Stimulated activated CD8-positive, alpha-beta memory T cell treated with anti-CD3 and anti-CD28 coated beads, Interleukin-4, amount 100 ng/mL, for 48 hours (primary cell): ENCODE data around the gene GPR162.
A peak's percentile ranks its signal among the peaks of the same experiment; 100 is the strongest.

Experiments
- DNase-seq: peaks from one replicate; pipeline ENCODE4 v3.0.0-alpha.2; 2020

The GPR162 gene, protein sequence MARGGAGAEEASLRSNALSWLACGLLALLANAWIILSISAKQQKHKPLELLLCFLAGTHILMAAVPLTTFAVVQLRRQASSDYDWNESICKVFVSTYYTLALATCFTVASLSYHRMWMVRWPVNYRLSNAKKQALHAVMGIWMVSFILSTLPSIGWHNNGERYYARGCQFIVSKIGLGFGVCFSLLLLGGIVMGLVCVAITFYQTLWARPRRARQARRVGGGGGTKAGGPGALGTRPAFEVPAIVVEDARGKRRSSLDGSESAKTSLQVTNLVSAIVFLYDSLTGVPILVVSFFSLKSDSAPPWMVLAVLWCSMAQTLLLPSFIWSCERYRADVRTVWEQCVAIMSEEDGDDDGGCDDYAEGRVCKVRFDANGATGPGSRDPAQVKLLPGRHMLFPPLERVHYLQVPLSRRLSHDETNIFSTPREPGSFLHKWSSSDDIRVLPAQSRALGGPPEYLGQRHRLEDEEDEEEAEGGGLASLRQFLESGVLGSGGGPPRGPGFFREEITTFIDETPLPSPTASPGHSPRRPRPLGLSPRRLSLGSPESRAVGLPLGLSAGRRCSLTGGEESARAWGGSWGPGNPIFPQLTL

DNA sequence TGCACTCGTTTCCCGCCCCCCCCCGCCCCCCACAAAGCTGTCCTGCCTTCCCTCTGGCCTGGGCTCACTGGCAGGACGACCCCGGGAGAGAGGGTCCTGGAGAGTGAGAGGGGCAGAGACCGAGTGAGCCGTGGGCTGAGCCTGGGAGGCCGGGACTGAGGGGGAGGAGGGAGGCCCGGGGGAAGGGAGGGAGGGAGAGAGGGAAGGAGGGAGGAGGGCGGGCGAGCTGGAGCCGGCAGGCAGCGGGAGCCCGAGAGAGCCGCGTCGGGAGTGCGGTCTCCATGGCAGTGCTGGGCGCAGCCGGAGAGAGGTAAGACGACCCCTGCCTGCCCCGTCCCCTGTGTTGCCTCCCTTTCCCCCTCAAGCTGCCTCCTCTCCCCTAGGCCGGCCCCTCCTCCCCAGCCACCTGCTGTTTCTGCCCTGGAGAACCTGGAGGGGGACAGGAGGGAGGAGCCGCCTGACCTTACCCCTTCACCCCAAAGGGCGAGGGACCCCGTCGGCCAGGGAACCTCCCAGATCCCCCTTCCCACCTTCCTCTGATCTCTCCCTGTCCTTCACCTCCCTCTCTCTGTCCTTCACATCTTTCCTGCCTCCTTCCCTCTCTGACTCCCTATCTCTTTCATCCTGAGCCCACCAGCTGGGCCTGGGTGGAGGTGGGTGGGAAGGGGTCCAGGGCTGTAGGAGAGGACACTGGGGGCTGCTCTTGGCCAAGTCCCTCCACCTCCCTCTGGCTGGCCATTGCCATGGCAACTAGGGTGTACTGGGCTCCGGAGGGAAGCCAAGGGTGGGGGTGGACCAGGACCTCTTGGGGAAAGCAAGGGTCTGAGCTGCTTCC lies at the start of gene GPR162:
GPR162 (plus strand) TSS at position 231 of the 835 bp plus-strand sequence. CDS start 2,078 bp downstream, outside the sequence.
- DNase-seq, result no peak

DNA sequence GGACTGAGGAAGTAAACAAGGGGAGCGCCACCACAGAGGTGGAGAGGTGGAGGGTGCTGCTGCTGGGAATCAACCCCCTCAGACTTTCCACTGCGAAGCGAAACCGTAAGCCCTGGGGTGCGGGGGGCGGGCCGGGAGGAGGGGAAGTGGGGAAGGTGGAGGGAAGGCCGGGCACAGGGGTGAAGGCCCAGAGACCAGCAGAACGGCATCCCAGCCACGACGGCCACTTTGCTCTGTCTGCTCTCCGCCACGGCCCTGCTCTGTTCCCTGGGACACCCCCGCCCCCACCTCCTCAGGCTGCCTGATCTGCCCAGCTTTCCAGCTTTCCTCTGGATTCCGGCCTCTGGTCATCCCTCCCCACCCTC lies 49.3 kb upstream of the GPR162 start, which contains the start of gene LAG3:
LAG3 (plus strand) TSS at position 190 of the 365 bp plus-strand sequence. CDS start 333 bp downstream, outside the sequence.
- peak; percentile 86 for DNase-seq

DNA sequence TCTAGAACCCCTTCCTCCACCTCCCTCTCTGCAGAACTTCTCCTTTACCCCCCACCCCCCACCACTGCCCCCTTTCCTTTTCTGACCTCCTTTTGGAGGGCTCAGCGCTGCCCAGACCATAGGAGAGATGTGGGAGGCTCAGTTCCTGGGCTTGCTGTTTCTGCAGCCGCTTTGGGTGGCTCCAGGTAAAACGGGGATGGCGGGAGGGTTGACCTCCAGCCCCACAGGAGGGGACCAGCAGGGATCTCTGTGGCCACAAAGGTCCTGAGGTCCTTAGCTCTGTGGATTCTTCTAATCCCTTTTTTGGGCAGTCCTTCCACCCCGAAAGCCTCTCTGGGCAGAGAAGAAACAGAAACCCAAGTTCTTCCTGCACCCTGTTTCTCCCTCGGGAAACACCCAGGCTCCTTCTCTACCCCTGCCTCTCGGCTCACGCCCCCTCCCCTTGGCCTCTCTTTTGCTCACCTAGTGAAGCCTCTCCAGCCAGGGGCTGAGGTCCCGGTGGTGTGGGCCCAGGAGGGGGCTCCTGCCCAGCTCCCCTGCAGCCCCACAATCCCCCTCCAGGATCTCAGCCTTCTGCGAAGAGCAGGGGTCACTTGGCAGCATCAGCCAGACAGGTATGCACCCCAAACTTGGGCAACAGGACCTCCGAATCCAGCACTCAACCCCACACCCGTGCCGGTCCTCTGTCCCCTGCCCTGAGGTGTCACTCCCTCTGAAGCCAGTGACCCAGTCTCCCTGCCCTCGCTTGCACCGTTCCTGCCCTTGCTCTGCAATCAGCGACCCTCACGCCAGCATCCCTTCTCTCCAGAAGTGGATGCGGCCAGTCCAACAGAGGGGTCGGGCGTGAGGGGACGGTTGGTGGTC lies 48.7 kb upstream of the GPR162 start:
- DNase-seq, result no peak

DNA sequence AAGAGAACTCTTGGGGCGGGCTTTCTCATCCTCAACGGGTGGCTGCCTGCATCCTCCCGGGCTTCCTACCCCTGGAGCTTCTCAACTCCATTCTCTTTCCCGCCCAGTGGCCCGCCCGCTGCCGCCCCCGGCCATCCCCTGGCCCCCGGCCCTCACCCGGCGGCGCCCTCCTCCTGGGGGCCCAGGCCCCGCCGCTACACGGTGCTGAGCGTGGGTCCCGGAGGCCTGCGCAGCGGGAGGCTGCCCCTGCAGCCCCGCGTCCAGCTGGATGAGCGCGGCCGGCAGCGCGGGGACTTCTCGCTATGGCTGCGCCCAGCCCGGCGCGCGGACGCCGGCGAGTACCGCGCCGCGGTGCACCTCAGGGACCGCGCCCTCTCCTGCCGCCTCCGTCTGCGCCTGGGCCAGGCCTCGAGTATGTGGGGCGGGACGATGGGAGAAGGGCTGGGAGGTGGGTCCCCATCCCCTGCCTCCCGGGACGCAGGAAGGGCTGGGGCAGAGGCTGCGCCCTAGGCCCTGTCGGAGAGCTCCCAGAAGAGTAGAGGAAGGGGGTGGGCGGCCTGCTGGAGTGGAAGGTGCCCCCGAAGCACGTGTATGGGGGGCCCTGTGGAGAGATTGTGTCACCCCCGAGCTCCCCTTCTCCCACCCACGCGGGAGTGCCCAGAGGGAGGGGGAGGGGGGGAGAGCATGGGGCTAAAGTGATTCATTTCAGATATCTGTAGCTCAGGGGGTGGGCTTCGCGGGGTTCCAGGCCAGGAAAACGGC lies 47.9 kb upstream of the GPR162 start:
- DNase-seq, result peak; percentile 88

DNA sequence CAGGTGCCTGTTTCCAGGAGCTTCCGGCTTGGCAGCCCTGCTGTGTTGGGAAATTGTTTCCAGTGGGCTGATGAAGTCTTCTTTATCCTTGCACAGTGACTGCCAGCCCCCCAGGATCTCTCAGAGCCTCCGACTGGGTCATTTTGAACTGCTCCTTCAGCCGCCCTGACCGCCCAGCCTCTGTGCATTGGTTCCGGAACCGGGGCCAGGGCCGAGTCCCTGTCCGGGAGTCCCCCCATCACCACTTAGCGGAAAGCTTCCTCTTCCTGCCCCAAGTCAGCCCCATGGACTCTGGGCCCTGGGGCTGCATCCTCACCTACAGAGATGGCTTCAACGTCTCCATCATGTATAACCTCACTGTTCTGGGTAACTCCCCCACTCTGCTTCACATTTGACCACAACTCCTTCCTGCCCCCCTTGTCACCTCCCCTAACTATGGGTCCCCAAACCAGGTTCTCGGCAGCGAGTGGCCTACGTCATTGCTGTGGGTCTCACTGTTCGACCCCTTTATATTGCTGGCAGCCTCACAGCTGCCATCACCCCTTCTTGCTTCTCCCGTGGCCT lies 47.0 kb upstream of the GPR162 start:
- peak; percentile 74 for DNase-seq

DNA sequence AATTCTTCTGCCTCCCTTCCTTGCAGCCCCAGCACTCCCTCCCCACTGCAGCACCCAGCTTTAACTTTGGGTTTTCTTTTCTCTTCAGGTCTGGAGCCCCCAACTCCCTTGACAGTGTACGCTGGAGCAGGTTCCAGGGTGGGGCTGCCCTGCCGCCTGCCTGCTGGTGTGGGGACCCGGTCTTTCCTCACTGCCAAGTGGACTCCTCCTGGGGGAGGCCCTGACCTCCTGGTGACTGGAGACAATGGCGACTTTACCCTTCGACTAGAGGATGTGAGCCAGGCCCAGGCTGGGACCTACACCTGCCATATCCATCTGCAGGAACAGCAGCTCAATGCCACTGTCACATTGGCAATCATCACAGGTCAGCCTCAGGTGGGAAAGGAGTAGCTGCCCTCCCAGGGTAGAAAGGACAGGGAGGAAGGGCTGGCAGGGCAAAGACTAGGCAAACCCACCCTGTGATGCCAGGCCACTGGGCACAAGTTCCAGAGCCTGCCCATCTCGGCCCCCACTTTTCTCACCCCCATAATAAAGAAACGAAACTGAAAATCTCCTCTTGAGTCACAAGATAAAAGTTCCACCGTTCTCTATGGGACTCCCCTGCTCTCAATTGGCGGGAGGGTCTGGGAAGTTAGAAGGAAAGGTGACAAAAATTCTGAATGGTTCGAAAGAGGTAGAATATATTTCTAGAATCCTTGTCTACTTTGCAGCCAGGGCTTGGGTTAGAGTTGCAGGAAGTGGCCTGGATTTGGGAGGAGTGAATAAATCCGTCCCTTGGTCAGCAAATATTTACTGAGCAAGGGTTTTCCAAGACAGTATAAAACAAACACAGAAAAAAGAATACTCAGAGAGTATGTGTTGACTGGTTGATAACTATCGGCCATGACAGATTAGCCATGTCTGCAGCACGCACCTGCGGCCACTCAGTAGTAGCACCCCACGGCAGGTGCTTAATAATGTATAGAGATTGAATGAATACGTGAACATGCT lies 46.1 kb upstream of the GPR162 start:
- DNase-seq, result no peak

DNA sequence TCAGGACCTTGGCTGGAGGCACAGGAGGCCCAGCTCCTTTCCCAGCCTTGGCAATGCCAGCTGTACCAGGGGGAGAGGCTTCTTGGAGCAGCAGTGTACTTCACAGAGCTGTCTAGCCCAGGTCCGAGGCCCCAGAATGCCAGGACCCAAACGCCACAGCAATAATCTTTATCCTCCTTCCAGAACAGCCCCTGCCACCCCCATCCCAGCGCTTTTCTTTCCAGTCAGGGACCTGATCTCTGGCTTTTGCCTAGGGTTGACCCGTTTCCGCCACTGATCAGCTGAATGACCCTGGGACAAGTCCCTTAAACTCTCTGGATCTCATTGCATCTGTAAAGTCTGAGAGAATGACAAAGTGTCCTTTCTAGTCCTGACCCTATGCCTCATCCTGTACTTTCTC lies 44.2 kb upstream of the GPR162 start:
- DNase-seq, result no peak

DNA sequence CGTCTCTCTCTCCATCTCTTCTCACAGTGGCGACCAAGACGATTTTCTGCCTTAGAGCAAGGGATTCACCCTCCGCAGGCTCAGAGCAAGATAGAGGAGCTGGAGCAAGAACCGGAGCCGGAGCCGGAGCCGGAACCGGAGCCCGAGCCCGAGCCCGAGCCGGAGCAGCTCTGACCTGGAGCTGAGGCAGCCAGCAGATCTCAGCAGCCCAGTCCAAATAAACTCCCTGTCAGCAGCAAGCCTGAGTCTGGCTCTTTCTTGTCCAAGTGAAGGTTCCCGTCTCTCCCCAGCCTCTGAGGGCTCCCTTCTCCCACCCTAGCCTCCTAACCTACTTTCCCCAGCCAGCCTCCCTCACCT lies 43.4 kb upstream of the GPR162 start:
- no peak for DNase-seq

DNA sequence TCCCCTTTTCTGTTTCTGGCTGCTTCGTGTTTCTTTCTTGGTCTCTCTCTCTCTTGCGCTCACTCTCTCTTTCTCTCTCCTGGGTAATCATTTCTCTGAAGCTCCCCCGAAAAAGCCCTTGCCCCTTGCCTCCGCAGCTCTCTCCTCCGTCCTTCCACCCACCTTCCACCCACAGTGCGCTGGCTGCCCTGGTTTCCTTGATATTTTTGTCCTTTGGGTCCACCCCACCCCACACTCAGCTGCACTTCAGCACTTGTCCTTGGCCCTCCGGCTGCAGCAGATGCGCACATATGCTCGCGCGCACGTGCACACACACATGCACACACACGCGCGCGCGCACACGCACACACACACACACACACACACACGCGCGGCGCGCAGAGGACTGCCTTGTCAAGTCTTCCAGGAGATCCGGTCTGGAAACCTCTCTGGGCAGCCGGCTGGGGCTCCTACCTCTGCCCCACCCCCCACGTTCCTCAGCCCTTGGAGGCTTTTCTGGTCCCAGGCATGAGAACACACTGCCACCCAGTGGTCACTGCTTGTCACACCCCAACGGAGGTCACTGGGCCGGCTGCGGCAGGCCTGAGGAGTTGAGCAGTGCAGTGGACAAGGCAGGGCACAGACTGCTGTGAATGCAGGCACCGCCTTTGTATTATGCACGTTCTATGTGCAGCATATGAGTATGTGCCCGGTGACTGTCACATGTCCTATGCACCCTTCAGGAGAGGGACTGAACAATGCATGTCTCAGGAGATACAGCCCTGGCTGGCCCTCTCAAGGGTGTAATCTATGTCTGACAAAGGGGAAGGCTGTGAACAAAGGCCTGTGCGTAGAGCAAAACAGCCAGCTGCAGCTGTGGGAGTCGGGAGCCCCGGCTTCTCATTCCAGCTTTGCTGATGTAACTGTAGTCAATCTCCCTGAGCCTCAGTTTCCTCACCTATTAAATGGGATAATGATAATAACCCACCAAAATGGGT lies 42.8 kb upstream of the GPR162 start:
- DNase-seq, result peak; percentile 94

DNA sequence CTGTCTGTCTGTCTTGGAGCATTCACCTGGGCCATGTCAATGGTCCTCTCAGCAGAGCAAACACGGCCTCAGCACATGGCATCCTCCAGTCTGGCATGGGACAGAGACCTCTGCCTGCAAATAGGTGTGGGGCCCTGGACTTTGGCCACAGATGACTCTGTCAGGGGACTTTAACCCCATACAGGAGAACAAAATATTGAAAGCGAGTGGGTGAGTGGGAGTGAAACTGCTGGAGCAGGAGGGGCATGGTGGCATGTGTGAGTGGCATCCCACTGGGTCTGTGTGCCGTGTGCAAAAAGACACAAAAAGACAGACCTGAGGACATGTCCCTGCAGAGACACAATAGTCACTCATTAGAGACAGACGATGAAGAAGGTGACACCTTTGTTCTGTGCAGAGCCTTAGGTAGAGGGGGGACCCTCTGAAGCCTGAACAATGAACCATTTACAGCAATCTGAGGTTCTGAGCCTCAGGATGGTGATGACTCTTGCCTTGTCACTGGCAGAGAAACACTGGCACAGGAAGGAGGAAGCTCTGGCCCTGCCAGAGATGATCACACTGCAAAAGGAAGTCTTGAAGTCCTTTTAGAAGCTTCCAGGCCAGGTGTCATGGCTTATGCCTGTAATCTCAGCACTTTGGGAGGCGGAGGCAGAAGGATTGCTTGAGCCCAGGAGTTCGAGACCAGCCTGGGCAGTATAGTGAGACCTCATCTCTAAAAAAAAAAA lies 41.8 kb upstream of the GPR162 start:
- no peak for DNase-seq

DNA sequence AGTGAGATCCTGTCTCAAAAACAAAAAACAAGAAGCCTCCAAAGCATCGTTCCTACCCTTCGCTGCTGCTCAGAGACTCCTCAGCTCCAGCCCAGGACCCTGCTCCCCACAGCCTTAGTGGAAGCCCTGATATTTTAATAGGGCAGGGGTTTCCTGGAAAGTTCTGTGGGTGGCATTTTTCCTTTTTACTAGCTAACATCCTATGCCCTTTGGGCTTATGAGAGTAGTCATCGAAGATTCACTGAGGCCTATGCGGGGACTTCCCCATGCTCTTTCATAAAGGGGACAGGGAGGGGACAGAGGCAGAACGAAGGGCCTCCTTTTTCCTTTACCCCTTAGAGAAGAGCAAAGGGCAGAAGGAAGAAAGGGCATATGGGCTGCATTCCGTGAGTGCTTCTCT lies 41.0 kb upstream of the GPR162 start:
- DNase-seq, result peak; percentile 57

DNA sequence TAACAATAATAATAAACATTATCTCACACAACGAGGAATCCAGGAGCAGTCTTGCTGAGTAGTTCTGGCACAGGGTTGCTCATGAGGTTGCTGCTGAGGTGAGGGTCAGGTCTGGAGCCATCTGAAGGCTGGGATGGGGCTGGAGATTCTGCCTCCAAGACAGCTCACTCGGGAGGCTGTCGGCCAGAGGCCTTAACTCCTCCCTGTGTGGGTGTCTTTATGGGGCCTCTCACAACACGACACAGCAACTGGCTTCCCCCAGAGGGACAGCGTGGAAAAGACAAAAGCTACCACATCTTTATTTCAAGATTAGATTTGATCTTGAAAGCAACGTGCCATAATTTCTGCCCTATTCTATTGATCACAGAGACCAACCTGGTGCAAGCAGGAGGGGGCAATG lies 39.5 kb upstream of the GPR162 start:
- DNase-seq, result no peak

DNA sequence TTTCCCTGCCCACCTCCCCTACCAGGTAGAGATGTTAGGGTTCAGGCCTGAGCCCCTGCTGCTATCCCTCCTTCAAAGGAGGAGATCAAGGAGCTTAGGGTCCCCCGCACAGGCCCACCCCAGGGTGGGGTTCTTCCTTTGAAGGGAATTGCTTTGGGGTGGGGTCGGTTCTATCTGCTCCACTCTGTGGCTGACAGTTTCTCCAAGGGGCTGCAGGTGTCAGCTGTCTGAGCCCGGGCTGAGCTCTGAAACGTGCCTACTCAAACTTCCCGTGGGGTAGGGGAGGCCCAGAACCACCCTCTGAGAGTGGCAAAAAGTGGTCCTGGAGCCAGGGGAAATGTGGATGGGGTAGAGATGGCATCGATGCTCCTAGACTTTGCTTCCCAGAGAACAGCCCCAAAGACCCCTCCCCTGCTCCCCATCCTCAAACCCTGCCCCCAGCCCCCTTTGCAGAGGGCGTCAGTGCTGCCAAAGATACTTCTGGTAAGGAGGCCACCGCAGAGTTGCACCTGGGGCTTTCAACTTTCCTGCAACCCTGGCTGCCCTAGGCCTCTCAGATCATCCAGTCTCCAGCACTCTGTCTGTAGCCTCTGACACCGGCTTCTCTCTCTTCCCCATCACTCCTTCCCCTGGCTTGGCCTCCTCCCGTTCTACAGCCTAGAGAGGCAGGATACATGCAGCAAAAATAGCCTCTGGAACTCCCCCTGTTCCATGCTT lies 38.6 kb upstream of the GPR162 start:
- DNase-seq, result no peak

DNA sequence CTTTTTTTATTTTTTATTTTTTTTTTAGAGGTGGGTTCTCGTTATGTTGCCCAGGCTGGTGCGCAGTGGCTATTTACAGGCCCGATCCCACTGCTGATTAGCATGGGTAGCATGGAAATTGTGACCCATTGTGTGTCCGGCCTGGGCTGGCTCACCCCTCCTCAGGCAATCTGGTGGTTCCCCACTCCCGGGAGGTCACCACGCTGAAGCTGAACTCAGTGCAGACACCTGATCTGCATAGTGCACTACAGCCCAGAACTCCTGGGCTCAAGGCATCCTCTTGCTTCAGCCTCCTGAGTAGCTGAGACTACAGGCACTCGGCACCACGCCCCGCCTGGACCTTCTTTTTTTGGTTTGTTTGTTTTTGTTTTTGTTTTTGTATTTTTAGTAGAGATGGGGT lies 37.8 kb upstream of the GPR162 start:
- DNase-seq, result no peak

DNA sequence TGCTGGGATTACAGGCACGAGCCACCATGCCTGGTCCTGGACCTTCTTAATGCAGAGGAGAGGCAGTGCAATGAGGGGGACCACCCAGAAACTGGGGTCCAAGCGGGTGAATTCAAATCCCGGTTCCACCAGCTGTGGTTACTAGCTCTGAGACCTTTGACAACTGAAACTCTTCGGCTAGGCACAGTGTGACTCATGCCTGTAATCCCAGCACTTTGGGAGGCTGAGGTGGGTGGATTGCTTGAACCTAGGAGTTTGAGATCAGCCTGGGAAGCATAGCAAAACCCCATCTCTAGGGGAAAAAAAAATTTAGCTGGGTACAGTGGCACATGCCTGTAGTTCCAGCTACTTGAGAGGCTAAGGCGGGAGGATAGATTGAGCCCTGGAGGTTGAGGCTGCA lies 37.3 kb upstream of the GPR162 start:
- no peak for DNase-seq

DNA sequence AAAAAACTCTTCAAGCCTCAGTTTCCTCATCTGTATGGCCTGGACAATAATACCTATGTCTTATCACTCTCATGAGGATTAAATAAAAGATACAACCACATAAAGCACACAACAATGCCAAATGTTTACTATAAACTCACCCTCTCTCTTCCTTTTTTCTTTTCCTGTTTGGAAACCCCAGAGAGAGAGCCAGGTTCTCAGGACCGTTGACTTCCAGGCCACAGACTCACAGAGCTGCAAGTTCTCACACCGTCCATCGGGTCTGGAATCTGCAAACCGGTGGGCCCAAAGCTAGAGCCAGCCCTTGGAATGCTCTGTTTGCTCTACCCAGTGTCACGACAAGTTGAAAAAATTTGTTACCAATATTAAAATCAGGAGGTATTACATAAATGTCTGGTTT lies 36.9 kb upstream of the GPR162 start:
- no peak for DNase-seq

DNA sequence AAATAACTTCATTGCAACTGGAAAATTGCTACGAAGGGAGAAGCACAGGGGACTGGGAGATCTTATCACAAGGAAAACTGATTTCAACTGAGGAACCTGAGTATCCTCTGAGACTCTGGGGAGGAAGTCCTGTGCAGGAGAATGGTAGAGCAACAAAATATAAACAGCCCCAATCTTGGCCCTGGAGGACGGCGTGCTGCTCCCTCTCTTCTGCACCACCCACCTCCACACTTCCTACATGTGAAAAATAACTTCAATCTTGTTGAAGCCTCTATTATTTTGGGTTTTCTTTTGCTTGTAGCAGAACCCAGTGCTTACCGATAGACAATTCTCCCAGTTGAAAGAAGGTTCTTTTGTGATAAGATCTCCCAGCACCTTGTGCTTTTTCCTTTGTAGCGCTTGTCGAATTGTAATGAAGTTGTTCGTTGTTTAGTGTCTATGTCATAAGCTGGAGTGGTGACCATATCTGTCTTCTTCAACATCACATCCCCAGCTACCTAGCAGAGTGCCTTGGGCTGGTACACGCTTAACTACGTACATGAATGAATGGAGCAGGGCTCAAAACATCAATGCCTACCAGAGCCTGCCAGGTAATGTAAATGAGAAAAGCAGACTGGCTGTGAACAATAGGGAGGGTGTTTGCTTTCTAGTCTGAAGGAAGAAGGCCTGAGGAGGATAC lies 35.1 kb upstream of the GPR162 start:
- no peak for DNase-seq
